ENCODE results near the gene PAX2.

The PAX2 gene

GRCh38 chr10:100715445-100716385, 29.7 kb upstream of the PAX2 start:
- H3K27ac ChIP-seq = no peak overlapping the region
- TF ChIP-seq CTCF (conservative IDR thresholded peaks at IDR 0.05) = no peak

- no peak for TF ChIP-seq CTCF (conservative IDR thresholded peaks at IDR 0.05)
- no peak overlapping the region for H3K27ac ChIP-seq
Measured at GRCh38 chr10:100717166-100717565, 28.2 kb upstream of the PAX2 start.

- H3K27ac ChIP-seq = no peak overlapping the region
- TF ChIP-seq CTCF (conservative IDR thresholded peaks at IDR 0.05) = no peak
Measured at GRCh38 chr10:100718197-100718742, 27.1 kb upstream of the PAX2 start.

GRCh38 chr10:100723180-100723579, 22.2 kb upstream of the PAX2 start:
- H3K27ac ChIP-seq = no peak overlapping the region
- TF ChIP-seq CTCF (conservative IDR thresholded peaks at IDR 0.05) = no peak

- H3K27ac ChIP-seq = no peak overlapping the region
- no peak for TF ChIP-seq CTCF (conservative IDR thresholded peaks at IDR 0.05)
Measured at GRCh38 chr10:100723770-100724530, 21.4 kb upstream of the PAX2 start.

- H3K27ac ChIP-seq = no peak overlapping the region
- TF ChIP-seq CTCF (conservative IDR thresholded peaks at IDR 0.05) = no peak
Measured at GRCh38 chr10:100724531-100725027, 20.8 kb upstream of the PAX2 start.

GRCh38 chr10:100725071-100725471, 20.3 kb upstream of the PAX2 start:
- no peak for TF ChIP-seq CTCF (conservative IDR thresholded peaks at IDR 0.05)
- no peak overlapping the region for H3K27ac ChIP-seq

All from VCaP (cell line).